ENCODE data around the gene BST1. TPM values are rescaled to one million over a fixed set of nuclear protein-coding genes. Genes with fewer than 3 reads are reported as not detected.
A peak's percentile ranks its signal among the peaks of the same experiment; 100 is the strongest.

Gene BST1
- polyA plus RNA-seq, 1 experiment, result 27.6 TPM

- CTCF ChIA-PET, result no interaction called here
- no peak for DNase-seq (ENCODE audit: low read depth, low spot score)
- Histone ChIP-seq H3K9me3 (ENCODE audit: control insufficient read depth, insufficient read depth, low read length) (no peaks in the 10 kb centered on the region), H3K27me3 (ENCODE audit: control insufficient read depth, insufficient read depth, low read length) (no peaks in the 10 kb centered on the region), H3K4me3 (ENCODE audit: low read depth, low read length) (peak overlapping the region; percentile 84), H3K27ac (ENCODE audit: low read depth, low read length) (peak overlapping the region; percentile 73)
- no peak for TF ChIP-seq CTCF (IDR thresholded peaks at IDR 0.05; ENCODE audit: low read depth, low read length)
- POLR2A ChIA-PET, result interaction anchor here (0.7 to 3.1 kb wide), 6 partner anchors 9 to 202 kb away, joined by 3 to 25 read pairs (median 4); partner anchors contain the start of gene FBXL5
Measured at GRCh38 chr4:15681067-15681371, 21.8 kb upstream of the BST1 start.

- Histone ChIP-seq H3K9me3 (ENCODE audit: control insufficient read depth, insufficient read depth, low read length) (no peaks in the 10 kb centered on the region), H3K27me3 (ENCODE audit: control insufficient read depth, insufficient read depth, low read length) (no peaks in the 10 kb centered on the region), H3K27ac (ENCODE audit: low read depth, low read length) (peak within 1 kb of the TSS; percentile 92), H3K4me3 (ENCODE audit: low read depth, low read length) (peak within 1 kb of the TSS; percentile 90)
- peak; percentile 96 for DNase-seq (ENCODE audit: low read depth, low spot score)
- 0 out of 2 replicates have a peak, but pooled peaks have one; percentile 5 for TF ChIP-seq CTCF (IDR thresholded peaks at IDR 0.05; ENCODE audit: low read depth, low read length)
- ChIA-PET CTCF (interaction anchor here (1.5 kb wide), 2 partner anchors 28 to 202 kb away, joined by 4 to 7 read pairs; no protein-coding TSS in a partner anchor), POLR2A (interaction anchor here (0.7 to 3.1 kb wide), 10 partner anchors 9 to 1715 kb away, joined by 3 to 25 read pairs (median 4); partner anchors contain the start of genes BST1 and FBXL5)
Measured at GRCh38 chr4:15681372-15682241, 21.3 kb upstream of the BST1 start, which contains the start of gene FAM200B. TSS of gene FAM200B (plus strand) at chr4:15681827. CDS start at chr4:15686978, 5,151 bp downstream.

- ChIA-PET CTCF (interaction anchor here (1.5 kb wide), 2 partner anchors 29 to 203 kb away, joined by 4 to 7 read pairs; no protein-coding TSS in a partner anchor), POLR2A (interaction anchor here (0.8 to 3.1 kb wide), 8 partner anchors 8 to 1716 kb away, joined by 3 to 25 read pairs (median 4); partner anchors contain the start of genes BST1 and FBXL5)
- H3K27me3 ChIP-seq (ENCODE audit: control insufficient read depth, insufficient read depth, low read length), result no peaks in the 10 kb centered on the region
- peak overlapping the region; percentile 90 for H3K4me3 ChIP-seq (ENCODE audit: low read depth, low read length)
- peak overlapping the region; percentile 92 for H3K27ac ChIP-seq (ENCODE audit: low read depth, low read length)
- TF ChIP-seq CTCF (IDR thresholded peaks at IDR 0.05; ENCODE audit: low read depth, low read length), result no peak
- H3K9me3 ChIP-seq (ENCODE audit: control insufficient read depth, insufficient read depth, low read length), result no peaks in the 10 kb centered on the region
- no peak for DNase-seq (ENCODE audit: low read depth, low spot score)
Measured at GRCh38 chr4:15682242-15683142, 20.4 kb upstream of the BST1 start.

GRCh38 chr4:15683143-15683495 lies 19.7 kb upstream of the BST1 start:
- CTCF ChIA-PET, result interaction anchor here (1.5 kb wide), 2 partner anchors 29 to 204 kb away, joined by 4 to 7 read pairs; no protein-coding TSS in a partner anchor

More at GRCh38 chr4:15683143-15683495, 19.7 kb upstream of the BST1 start:
- POLR2A ChIA-PET, result interaction anchor here (1.4 to 3.1 kb wide), 5 partner anchors 9 to 35 kb away, joined by 3 to 25 read pairs (median 7); partner anchors contain the start of genes BST1 and FBXL5
- no peaks in the 10 kb centered on the region for H3K9me3 ChIP-seq (ENCODE audit: control insufficient read depth, insufficient read depth, low read length)
- H3K27ac ChIP-seq (ENCODE audit: low read depth, low read length), result no peak overlapping the region
- DNase-seq (ENCODE audit: low read depth, low spot score), result no peak
- H3K4me3 ChIP-seq (ENCODE audit: low read depth, low read length), result peak overlapping the region; percentile 90
- TF ChIP-seq CTCF (IDR thresholded peaks at IDR 0.05; ENCODE audit: low read depth, low read length), result no peak
- H3K27me3 ChIP-seq (ENCODE audit: control insufficient read depth, insufficient read depth, low read length), result no peaks in the 10 kb centered on the region
